Uterus (tissue), 2 donors: Measurements from ENCODE around the gene UBASH3B.

Experiments used
- CTCF ChIP-seq, 4 experiments: fragments of 200-600 bp in 2 of 4; fragments of 450-650 bp in 2 of 4; sonication (generic) in 2 of 4; IDR thresholded peaks; one replicate each; pipeline ENCODE4 v1.5.1; 2016 to 2019; ENCODE audit warnings: antibody characterized with exemption in 4 of 4, mild to moderate bottlenecking in 2 of 4, moderate library complexity in 1 of 4
- POLR2A ChIP-seq, 2 donors: fragments of 450-650 bp; IDR thresholded peaks; one replicate each; pipeline ENCODE4 v1.6.1; 2016; ENCODE audit warnings: antibody characterized with exemption in 2 of 2, mild to moderate bottlenecking in 1 of 2, moderate library complexity in 1 of 2

GRCh38 chr11:122765487-122766131, 110.1 kb downstream of the UBASH3B start:
- TF ChIP-seq POLR2A (IDR thresholded peaks at IDR 0.05) (no peak), CTCF (IDR thresholded peaks at IDR 0.05) (no peak)
